ENCODE measurements around the gene MYH15.

- TF ChIP-seq REST (IDR thresholded peaks at IDR 0.05; ENCODE audit: borderline replicate concordance) (no peak), CTCF (IDR thresholded peaks at IDR 0.05; ENCODE audit: poor library complexity, severe bottlenecking) (no peak), RAD21 (conservative IDR thresholded peaks at IDR 0.05) (no peak), EP300 (conservative IDR thresholded peaks at IDR 0.05; ENCODE audit: poor library complexity, severe bottlenecking) (no peak), TAF1 (IDR thresholded peaks at IDR 0.05; ENCODE audit: low read depth) (no peak), POLR2AphosphoS5 (IDR thresholded peaks at IDR 0.05) (no peak), EZH2 (IDR thresholded peaks at IDR 0.05; ENCODE audit: borderline replicate concordance, insufficient read depth, low read length, poor library complexity, severe bottlenecking) (no peak)
These were observed 134.4 kb downstream of the MYH15 start for GRCh38 chr3:108376026-108376425.
